Neural cell (in vitro differentiated cells): ENCODE data around the gene RBMS3. TPM values are rescaled to one million over a fixed set of nuclear protein-coding genes. Genes with fewer than 3 reads are reported as not detected.

Source experiments
- H2AFZ ChIP-seq: fragments of 200-600, 300-800 bp; sonication (generic), shearing (Covaris generic); 2 replicates; pipeline ENCODE4 v1.6.0; 2014; ENCODE audit warnings: low read depth, mild to moderate bottlenecking, antibody characterized with exemption, low read length, moderate library complexity
- H3F3A ChIP-seq: fragments of 200-600 bp; shearing (Covaris generic); 2 replicates; pipeline ENCODE4 v1.6.1; 2016; ENCODE audit warnings: mild to moderate bottlenecking, moderate library complexity, mixed read lengths, antibody characterized with exemption, low read length; ENCODE audit not compliant: insufficient read depth, poor library complexity, severe bottlenecking
- H3K27ac ChIP-seq: fragments of 200-600, 300-800 bp; sonication (generic), shearing (Covaris generic); 2 replicates; pipeline ENCODE4 v1.5.1; 2014; ENCODE audit warnings: mild to moderate bottlenecking, low read length, moderate library complexity
- H3K27me3 ChIP-seq: fragments of 300-800, 200-600 bp; sonication (generic), shearing (Covaris generic); 2 replicates; pipeline ENCODE4 v1.6.0; 2014; ENCODE audit warnings: mild to moderate bottlenecking, low read depth, low read length, moderate library complexity; ENCODE audit not compliant: insufficient read depth
- H3K36me3 ChIP-seq: fragments of 300-800, 200-600 bp; sonication (generic), shearing (Covaris generic); 2 replicates; pipeline ENCODE4 v1.5.1; 2014; ENCODE audit warnings: mild to moderate bottlenecking, antibody characterized with exemption, low read length, moderate library complexity; ENCODE audit not compliant: insufficient read depth
- H3K4me2 ChIP-seq: fragments of 300-800, 200-600 bp; sonication (generic), shearing (Covaris generic); 2 replicates; pipeline ENCODE4 v1.6.0; 2014; ENCODE audit warnings: mild to moderate bottlenecking, low read length
- H3K4me3 ChIP-seq: fragments of 300-800, 200-600 bp; sonication (generic), shearing (Covaris generic); 2 replicates; pipeline ENCODE4 v1.5.1; 2014; ENCODE audit warnings: mild to moderate bottlenecking, low read length, moderate library complexity
- H3K79me2 ChIP-seq: fragments of 200-600 bp; shearing (Covaris generic); replicated peaks from 2 replicates; pipeline ENCODE4 v1.6.0; 2014; ENCODE audit warnings: mild to moderate bottlenecking, low read length, moderate library complexity; ENCODE audit not compliant: insufficient read depth
- H3K9ac ChIP-seq: fragments of 300-800, 200-600 bp; sonication (generic), shearing (Covaris generic); 2 replicates; pipeline ENCODE4 v1.6.1; 2016; ENCODE audit warnings: mild to moderate bottlenecking, low read length, mixed read lengths
- H3K9me2 ChIP-seq: fragments of 200-600 bp; shearing (Covaris generic); 2 replicates; pipeline ENCODE4 v1.6.1; 2016; ENCODE audit warnings: mild to moderate bottlenecking, low read length, mixed read lengths; ENCODE audit not compliant: insufficient read depth
- H3K9me3 ChIP-seq: fragments of 200-600, 300-800 bp; sonication (generic), shearing (Covaris generic); 2 replicates; pipeline ENCODE4 v1.6.1; 2016; ENCODE audit warnings: mild to moderate bottlenecking, mixed run types, low read length, moderate library complexity, mixed read lengths
- H4K20me1 ChIP-seq: fragments of 200-600 bp; shearing (Covaris generic); 2 replicates; pipeline ENCODE4 v1.6.1; 2016; ENCODE audit warnings: mild to moderate bottlenecking, mixed run types; ENCODE audit not compliant: insufficient read depth
- EP300 ChIP-seq: fragments of 450-650 bp; conservative IDR thresholded peaks from 2 replicates; pipeline ENCODE4 v1.6.1; 2014; ENCODE audit warnings: antibody characterized with exemption, mild to moderate bottlenecking, moderate library complexity; ENCODE audit not compliant: poor library complexity, severe bottlenecking
- EZH2 ChIP-seq: fragments of 200-600, 300-800 bp; shearing (Covaris generic), sonication (generic); IDR thresholded peaks from 2 replicates; pipeline ENCODE4 v1.6.1; 2014; ENCODE audit warnings: antibody characterized with exemption, low read length, borderline replicate concordance, mild to moderate bottlenecking; ENCODE audit not compliant: insufficient read depth, poor library complexity, severe bottlenecking
- MXI1 ChIP-seq: fragments of 450-650 bp; conservative IDR thresholded peaks from 2 replicates; pipeline ENCODE4 v1.6.1; 2014; ENCODE audit warnings: antibody characterized with exemption, mild to moderate bottlenecking; ENCODE audit not compliant: poor library complexity, severe bottlenecking
- POLR2AphosphoS5 ChIP-seq: IDR thresholded peaks from 2 replicates; pipeline ENCODE4 v1.6.1; 2012
- RAD21 ChIP-seq: fragments of 450-650 bp; conservative IDR thresholded peaks from 2 replicates; pipeline ENCODE4 v1.6.1; 2014; ENCODE audit warnings: antibody characterized with exemption, mild to moderate bottlenecking, moderate library complexity
- SMC3 ChIP-seq: fragments of 450-650 bp; conservative IDR thresholded peaks from 2 replicates; pipeline ENCODE4 v1.6.1; 2014; ENCODE audit warnings: antibody characterized with exemption, mild to moderate bottlenecking, moderate library complexity; ENCODE audit not compliant: poor library complexity
- TAF1 ChIP-seq: IDR thresholded peaks from 2 replicates; pipeline ENCODE4 v1.6.1; 2012; ENCODE audit warnings: low read depth
- polyA plus RNA-seq: library from polyadenylated mRNA; depleted of rRNA; stranded (reverse); fragments of >200 nt; gene quantifications from 2 replicates; pipeline ENCODE4 v1.2.3, GENCODE V29; 2014
- TF ChIP-seq, protein P1 (sequence below): IDR thresholded peaks from 2 replicates; pipeline ENCODE4 v1.6.1; 2012; ENCODE audit warnings: borderline replicate concordance
- TF ChIP-seq, protein P2 (sequence below): fragments of 450-650 bp; IDR thresholded peaks from 2 replicates; pipeline ENCODE4 v1.5.1; 2014; ENCODE audit warnings: antibody characterized with exemption, mild to moderate bottlenecking, moderate library complexity; ENCODE audit not compliant: poor library complexity, severe bottlenecking

The RBMS3 gene
- polyA plus RNA-seq, 1 donor from 2014 or later: 0.53 TPM

DNA sequence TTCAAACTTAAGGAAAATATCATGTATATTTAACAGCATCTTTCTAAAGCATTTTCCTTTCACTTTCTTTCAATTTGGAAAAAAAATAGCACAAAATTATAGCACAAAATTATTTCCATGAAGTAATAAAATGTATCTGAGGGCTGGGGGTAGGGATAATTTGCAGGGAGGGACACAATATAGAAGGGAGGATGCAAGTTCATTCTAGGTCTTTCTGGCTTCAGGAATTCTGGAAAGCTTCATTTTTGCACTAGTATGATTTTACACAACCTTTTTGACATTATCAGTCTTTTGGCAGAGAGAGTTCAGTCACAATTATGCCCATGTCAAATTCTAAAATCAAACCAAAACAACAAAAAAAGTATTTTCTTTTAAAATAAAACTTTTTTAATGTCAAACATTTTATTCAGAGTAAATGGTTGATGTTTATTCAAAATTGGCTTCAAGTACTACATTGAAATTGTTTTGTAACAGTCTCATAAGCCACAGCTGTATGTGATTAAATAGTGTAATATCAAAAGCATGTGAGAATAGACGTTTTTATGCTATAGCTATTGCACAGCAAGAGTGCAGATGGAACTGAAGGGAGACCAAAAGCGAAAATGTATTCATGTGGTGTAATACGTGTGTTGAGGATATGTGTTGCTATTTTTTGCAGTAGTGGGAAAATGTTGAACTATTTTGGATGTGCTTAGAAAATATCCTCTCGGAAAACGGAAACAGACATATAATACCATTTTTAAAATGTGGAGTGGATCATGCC, 5.8 kb downstream of the RBMS3 start:
- H3K9me3 ChIP-seq: no peaks in the 10 kb centered on the region
- no peak overlapping the region for H3K4me3 ChIP-seq
- TF ChIP-seq POLR2AphosphoS5: no peak
- TF ChIP-seq MXI1: no peak
- no peak for TF ChIP-seq EP300
- TF ChIP-seq, protein P1, sequence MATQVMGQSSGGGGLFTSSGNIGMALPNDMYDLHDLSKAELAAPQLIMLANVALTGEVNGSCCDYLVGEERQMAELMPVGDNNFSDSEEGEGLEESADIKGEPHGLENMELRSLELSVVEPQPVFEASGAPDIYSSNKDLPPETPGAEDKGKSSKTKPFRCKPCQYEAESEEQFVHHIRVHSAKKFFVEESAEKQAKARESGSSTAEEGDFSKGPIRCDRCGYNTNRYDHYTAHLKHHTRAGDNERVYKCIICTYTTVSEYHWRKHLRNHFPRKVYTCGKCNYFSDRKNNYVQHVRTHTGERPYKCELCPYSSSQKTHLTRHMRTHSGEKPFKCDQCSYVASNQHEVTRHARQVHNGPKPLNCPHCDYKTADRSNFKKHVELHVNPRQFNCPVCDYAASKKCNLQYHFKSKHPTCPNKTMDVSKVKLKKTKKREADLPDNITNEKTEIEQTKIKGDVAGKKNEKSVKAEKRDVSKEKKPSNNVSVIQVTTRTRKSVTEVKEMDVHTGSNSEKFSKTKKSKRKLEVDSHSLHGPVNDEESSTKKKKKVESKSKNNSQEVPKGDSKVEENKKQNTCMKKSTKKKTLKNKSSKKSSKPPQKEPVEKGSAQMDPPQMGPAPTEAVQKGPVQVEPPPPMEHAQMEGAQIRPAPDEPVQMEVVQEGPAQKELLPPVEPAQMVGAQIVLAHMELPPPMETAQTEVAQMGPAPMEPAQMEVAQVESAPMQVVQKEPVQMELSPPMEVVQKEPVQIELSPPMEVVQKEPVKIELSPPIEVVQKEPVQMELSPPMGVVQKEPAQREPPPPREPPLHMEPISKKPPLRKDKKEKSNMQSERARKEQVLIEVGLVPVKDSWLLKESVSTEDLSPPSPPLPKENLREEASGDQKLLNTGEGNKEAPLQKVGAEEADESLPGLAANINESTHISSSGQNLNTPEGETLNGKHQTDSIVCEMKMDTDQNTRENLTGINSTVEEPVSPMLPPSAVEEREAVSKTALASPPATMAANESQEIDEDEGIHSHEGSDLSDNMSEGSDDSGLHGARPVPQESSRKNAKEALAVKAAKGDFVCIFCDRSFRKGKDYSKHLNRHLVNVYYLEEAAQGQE: no peak
- TF ChIP-seq EZH2: no peak
- no peak for TF ChIP-seq SMC3
- TF ChIP-seq, protein P2, sequence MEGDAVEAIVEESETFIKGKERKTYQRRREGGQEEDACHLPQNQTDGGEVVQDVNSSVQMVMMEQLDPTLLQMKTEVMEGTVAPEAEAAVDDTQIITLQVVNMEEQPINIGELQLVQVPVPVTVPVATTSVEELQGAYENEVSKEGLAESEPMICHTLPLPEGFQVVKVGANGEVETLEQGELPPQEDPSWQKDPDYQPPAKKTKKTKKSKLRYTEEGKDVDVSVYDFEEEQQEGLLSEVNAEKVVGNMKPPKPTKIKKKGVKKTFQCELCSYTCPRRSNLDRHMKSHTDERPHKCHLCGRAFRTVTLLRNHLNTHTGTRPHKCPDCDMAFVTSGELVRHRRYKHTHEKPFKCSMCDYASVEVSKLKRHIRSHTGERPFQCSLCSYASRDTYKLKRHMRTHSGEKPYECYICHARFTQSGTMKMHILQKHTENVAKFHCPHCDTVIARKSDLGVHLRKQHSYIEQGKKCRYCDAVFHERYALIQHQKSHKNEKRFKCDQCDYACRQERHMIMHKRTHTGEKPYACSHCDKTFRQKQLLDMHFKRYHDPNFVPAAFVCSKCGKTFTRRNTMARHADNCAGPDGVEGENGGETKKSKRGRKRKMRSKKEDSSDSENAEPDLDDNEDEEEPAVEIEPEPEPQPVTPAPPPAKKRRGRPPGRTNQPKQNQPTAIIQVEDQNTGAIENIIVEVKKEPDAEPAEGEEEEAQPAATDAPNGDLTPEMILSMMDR: no peak
- TF ChIP-seq TAF1: no peak
- no peak for TF ChIP-seq RAD21
- no peaks in the 10 kb centered on the region for H3K36me3 ChIP-seq
- no peak overlapping the region for H3K27ac ChIP-seq
- no peaks in the 10 kb centered on the region for H3K9me2 ChIP-seq
- no peaks in the 10 kb centered on the region for H4K20me1 ChIP-seq
- H3K9ac ChIP-seq: no peak overlapping the region
- no peak overlapping the region for H2AFZ ChIP-seq
- H3K79me2 ChIP-seq: no peaks in the 10 kb centered on the region
- H3F3A ChIP-seq: no peaks in the 10 kb centered on the region
- H3K4me2 ChIP-seq: no peak overlapping the region
- H3K27me3 ChIP-seq: no peaks in the 10 kb centered on the region

DNA sequence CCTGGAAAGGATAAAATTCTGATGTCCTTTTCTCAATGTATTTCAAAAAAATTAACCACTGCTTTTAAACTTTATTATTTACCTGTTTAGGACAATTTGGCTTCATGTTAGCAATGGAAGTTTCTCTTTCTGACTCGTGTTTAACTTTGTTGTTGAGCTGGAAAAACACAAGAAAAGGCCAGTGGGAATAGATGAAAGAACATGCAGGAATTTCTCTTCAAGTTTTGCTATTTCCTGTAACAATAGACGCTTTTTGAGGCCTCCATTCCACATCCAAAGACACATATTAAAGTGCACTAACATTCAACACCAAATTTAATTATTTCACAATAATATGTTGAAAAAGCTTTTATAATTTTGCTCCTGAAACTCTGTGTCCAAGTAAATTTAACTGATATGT, 9.7 kb downstream of the RBMS3 start:
- Histone ChIP-seq H3K9ac (no peak overlapping the region), H3K9me3 (no peaks in the 10 kb centered on the region), H3F3A (no peaks in the 10 kb centered on the region), H3K4me2 (no peak overlapping the region), H3K79me2 (no peaks in the 10 kb centered on the region), H3K27me3 (no peaks in the 10 kb centered on the region), H3K4me3 (no peak overlapping the region), H3K27ac (no peak overlapping the region), H2AFZ (no peak overlapping the region), H3K9me2 (no peaks in the 10 kb centered on the region), H4K20me1 (no peaks in the 10 kb centered on the region), H3K36me3 (no peaks in the 10 kb centered on the region)
- TF ChIP-seq TAF1: no peak
- TF ChIP-seq EP300: no peak
- no peak for TF ChIP-seq SMC3
- no peak for TF ChIP-seq POLR2AphosphoS5
- no peak for TF ChIP-seq EZH2
- TF ChIP-seq RAD21: no peak
- TF ChIP-seq, protein P2: no peak
- no peak for TF ChIP-seq MXI1
- TF ChIP-seq, protein P1: no peak
